Loucy (cell line): ENCODE data around the gene RAB10.

Experiments
- CTCF ChIP-seq: fragments of 200-600 bp; sonication (generic); conservative IDR thresholded peaks from 2 replicates; pipeline ENCODE4 v1.5.1; 2014; ENCODE audit warnings: mild to moderate bottlenecking, antibody characterized with exemption, low read length
- EZH2phosphoT487 ChIP-seq: fragments of 200-600 bp; IDR thresholded peaks from 2 replicates; pipeline ENCODE4 v1.6.1; 2018; ENCODE audit warnings: antibody characterized with exemption, mild to moderate bottlenecking, moderate library complexity, borderline replicate concordance

GRCh38 chr2:26017464-26018183 is 16.3 kb upstream of the RAB10 start:
- no peak for TF ChIP-seq CTCF
- TF ChIP-seq EZH2phosphoT487, result no peak
